Posterior vena cava (tissue), 2 donors: Measurements from ENCODE around the gene CD300H. TPM values are rescaled to one million over a fixed set of nuclear protein-coding genes. Genes with fewer than 3 reads are reported as not detected.
"Not testable (repeated sequence)": the region's sequence is repeated elsewhere in the genome, so short reads cannot be mapped to it uniquely, and the experiment has no call there.

ENCODE experiments used
- DNase-seq: peaks from one replicate; pipeline ENCODE4 v3.0.0-alpha.2; 2020; ENCODE audit warnings: low spot score
- intact Hi-C, 2 donors: fragments of 100-400 bp; cut with DNase I; formaldehyde crosslinking; loops; one replicate each; pipeline versions ENCODE4 v1.14.1 to v1.14.2; 2022 to 2023
- total RNA-seq, 2 donors: library from RNA; stranded (reverse); fragmentation: NEBNext Ultra II Directional; extraction: Animal tissue kit (Norgen Biotek cat#: 25700); gene quantifications; one replicate each; pipeline ENCODE4 v1.2.1, GENCODE V29; 2021
- donor health status: DM: yes; HTN: yes; CAD: no.
- donor health status: DM: yes; HTN: yes; CAD: no.

The CD300H gene
- total RNA-seq, 2 donors from 2014 or later, result 1.2 TPM; not detected in 1

DNA sequence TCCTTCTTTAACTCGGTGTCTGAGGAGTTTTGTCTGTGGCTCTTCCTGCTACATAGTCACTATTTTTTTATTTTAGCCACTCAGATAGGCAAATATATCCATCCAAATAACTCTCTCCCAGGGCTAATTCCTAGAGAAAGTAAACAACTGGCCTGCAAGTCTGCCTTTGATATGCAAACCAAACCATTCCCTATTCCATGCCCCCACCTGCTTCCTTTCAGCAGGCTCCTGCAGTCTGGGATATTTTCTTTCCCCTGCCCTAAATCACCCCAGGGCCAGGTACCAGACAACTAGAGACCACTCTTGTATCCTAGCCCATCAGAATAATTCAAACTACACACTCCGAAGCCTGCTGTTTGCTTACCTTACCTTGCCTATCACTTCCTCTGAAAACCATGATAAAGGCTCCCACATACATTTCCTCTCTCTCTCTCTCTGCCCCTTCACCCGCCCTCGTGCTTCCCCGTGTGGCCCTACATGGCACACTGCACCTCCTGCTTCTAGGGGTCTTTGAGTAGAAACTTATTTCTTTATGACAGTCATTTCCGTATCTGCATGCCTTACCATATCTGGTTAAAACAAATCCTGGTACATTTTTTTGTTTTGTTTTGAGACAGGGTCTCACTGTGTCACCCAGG lies 8.3 kb downstream of the CD300H start:
- intact Hi-C loops, result no loop called here
- DNase-seq, result peak; percentile 26

DNA sequence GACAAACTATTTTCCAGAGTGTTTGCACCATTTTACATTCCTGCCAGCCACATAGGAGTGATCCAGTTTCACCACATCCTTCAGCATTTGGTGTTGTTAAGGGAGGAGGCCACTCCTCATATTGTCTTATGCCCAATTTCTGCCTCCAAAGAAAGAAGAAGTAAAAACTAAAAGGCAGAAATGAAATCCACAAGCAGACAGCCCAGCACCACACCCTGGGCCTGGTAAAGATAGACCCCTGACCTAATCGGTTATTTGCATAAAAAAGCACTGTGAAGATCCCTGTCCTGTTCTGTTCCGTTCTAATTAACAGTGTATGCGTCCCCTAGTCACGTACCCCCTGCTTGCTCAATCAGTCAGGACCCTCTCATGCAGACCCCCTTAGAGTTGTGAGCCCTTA lies 8.9 kb downstream of the CD300H start:
- intact Hi-C loops, DNase-seq: not testable (repeated sequence)

DNA sequence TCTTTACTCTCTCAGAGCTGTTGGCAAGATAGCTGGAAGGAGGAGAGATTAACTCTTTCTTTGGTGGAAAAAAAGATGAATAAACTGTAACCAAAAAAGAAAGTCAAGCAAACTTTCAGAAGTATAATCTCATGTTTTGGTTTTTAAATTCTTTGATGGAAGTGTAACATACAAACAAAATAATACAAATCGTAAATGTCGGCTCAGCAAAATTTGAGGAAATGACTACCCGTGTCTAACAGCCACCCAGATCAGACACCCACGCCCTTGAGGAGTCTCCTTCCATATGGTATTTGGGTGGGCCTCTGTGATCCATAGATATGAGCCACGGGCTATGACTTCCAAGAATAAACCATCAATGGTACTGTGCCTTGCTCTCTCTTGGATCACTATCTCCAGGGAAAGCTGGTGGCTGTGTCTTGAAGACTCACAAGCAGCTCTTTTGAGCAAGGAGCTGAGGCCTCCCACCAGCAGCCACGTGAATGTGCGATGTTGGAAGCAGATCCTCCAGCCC lies 11.8 kb downstream of the CD300H start:
- DNase-seq, result peak; percentile 62
- intact Hi-C loops, result no loop called here

DNA sequence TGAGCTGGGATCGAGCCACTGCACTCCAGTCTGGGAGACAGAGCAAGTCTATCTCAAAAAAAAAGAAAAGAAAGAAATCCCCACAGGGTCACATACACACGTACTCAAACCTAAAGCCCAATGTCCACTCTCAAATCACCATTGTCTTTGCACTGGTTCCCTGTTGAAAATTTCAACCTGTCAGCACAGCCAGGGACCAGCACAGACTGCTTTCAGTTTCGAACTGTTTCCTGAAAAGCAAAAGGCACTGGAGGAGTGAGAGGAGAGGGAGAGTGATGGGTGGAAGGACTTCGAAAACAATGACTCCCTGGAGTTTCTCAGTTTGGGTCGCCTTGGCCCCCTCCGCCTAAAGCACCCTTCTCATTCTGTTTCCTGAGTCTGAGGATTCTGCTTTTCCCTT lies 12.4 kb downstream of the CD300H start:
- DNase-seq, result no peak
- intact Hi-C loops, result no loop called here

DNA sequence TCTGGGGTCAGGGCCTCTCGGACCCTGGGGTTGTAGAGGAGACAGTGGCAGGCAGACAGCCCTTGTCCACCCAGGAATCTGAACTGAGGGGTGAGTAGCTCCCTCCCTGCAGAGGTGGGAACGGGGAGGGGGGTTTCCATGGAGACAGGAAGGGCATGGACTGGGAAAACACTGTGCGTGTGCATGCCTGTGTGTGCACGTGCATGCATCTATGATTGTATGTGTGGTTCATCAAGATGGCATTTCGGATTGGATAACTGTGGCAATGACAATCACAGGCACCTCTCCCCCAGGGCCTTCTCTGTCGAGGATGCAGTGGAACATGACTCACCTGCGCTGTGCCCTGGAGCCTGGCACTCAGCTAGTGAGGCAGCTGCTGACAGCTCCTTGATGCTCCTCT lies 15.3 kb downstream of the CD300H start:
- peak; percentile 62 for DNase-seq
- intact Hi-C loops, result no loop called here

DNA sequence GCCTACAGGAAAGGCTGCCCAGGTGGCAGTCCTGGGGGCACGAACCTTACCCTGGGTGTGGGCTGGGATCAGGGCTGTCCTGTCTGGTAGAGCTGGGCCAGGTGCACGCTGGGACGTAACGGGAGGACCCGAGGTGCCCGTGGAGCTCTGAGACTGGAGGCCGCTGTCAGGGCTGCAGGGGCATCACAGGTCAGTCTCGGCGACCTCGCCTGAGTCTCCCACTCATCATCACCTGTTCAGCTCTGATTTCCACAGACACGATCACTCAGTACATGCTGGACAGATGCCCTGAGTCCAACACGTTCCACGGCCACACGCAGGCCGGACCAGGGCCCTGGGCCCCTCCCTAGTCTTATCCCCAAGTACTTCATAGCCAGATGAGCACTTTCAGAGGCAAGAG lies 16.7 kb downstream of the CD300H start:
- no peak for DNase-seq
- intact Hi-C loops, result no loop called here

DNA sequence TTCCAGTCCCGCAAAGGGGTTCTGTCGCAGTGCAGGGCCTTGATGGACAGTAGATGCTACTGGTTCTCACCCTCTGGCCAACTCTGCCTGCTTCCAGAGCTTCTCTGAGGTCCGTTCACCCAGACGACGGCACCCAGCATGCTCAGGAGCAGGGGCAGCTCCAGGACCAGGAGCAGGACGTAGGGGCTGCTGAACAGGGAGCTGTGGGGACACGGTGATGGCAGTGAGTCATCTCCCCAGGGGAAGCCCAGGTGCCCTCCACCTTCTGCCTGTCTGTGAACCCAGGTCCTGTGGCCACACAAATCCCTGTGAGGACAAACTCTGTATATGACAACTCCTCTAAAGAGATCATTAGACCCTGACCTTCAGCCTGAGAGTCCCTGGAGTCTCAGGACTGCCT lies 18.0 kb downstream of the CD300H start:
- DNase-seq, result peak; percentile 63
- intact Hi-C loops, result no loop called here

DNA sequence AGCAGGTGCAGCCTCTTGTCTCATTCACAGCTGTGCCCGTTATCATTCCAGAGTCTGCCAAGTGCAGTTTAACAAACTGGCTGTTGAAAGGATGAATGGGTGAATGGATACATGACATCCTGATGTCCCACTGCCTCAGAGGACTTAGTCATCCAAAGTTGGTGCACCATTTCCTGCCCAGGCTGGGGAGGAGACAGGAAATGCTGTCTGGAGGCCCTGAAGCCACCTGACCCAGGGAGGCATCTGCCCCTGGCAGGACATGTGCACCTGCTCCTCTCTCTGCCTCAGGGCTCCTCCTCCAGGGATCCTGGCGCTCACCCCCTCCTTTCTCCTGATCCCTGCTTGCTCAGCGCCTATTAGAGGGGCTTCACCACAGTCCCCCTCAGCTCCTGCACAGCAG lies 19.6 kb downstream of the CD300H start:
- peak; percentile 50 for DNase-seq
- intact Hi-C loops, result no loop called here

DNA sequence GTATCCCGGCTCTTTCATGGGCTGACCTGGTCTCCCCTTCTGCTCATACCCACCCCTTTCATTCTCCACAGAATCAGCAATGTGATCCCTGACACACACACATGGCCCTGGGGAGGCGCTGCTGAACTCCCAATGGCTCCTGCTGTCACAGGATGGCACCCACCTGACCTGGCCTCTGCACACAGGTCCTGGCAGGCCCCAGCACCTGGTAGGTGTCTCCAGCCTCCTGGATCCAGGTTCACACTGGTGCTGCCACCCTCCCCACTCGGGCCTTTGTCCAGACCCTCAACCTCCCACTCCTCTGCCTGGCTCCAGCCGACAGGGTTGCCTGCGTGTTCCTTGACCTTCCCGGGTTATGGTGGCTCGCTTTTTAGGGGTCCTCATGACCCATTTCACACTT lies 20.0 kb downstream of the CD300H start:
- intact Hi-C loops, result no loop called here
- DNase-seq, result peak; percentile 58

DNA sequence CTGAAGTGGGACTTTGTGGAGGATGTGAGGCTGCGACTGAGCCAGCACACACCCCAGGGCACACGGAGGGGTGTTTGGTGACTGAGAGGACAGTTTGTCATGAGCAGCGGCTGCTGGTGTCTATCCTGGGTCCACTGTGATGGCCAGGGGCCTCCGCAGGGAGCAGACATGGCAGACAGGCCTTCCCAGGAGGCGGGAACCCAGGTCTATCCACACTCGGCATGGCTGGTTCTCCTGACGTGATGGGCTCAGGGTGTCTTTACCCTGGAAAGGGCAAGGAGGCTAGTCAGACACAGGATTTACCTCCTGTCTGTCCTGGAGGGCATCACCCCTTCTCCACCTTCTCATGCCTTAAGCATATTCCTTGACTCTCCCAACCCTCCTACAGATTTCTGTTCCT lies 20.7 kb downstream of the CD300H start:
- intact Hi-C loops, result no loop called here
- DNase-seq, result peak; percentile 73

DNA sequence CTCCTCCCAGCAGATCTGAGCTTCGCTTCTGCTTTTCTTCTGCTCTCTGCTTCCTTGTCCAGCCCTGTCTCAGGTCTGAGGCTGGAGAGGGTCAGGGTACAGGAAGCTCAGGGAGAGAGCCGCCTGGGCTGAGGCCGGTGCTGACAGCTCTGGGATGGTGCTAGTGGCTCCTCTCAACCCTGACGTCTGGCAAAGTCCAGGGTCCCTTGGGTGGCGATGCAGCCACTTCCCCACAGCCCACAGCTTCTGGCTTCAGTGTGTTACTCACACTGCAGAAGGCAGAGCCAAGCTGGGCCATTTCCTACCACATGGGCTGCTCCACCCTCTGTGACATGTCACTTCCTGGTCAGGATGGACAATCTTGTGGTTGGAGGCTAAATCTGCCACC lies 21.5 kb downstream of the CD300H start, which contains the start of gene CD300C:
CD300C (minus strand) TSS at position 273 of the 388 bp plus-strand sequence. CDS start 333 bp downstream, outside the sequence.
- DNase-seq, result peak; percentile 88
- intact Hi-C loops, result no loop called here

DNA sequence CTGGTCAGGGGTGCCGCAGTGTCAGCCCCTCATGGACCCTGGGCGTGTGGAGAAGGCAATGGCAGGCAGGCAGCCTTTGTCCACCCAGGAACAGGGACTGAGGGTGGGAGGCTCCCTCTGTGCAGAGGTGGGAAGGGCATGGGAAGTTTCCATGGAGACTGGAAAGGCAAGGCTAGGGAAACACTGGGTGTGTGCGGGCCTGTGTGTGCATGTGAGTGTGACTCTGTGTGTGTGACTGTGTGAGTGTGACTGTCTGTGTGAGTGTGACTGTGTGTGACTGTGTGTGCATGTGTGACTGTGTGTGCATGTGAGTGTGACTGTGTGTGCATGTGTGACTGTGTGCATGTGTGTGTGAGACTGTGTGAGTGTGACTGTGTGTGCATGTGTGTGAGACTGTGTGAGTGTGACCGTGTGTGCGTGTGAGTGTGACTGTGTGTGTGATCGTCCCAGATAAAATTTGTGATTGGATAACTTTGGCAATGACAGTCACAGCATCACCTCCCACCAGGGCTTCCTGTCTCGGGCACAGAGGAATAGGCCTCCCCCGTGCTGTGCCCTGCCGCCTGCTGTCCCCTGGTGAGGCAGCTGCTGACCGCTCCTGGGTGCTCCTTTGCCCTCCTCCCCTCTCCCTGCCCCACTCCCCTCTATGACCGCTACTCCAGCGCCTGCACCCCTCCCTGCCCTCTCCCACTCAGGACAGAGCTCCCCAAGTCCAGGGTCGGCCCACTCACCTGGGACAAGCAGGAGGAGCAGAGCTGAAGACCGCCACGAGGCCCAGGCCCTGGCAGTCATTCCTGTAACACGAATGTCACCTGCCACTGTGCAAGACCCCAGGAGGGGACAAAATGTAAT lies 22.1 kb downstream of the CD300H start:
- DNase-seq, result peak; percentile 68
- intact Hi-C loops, result no loop called here

DNA sequence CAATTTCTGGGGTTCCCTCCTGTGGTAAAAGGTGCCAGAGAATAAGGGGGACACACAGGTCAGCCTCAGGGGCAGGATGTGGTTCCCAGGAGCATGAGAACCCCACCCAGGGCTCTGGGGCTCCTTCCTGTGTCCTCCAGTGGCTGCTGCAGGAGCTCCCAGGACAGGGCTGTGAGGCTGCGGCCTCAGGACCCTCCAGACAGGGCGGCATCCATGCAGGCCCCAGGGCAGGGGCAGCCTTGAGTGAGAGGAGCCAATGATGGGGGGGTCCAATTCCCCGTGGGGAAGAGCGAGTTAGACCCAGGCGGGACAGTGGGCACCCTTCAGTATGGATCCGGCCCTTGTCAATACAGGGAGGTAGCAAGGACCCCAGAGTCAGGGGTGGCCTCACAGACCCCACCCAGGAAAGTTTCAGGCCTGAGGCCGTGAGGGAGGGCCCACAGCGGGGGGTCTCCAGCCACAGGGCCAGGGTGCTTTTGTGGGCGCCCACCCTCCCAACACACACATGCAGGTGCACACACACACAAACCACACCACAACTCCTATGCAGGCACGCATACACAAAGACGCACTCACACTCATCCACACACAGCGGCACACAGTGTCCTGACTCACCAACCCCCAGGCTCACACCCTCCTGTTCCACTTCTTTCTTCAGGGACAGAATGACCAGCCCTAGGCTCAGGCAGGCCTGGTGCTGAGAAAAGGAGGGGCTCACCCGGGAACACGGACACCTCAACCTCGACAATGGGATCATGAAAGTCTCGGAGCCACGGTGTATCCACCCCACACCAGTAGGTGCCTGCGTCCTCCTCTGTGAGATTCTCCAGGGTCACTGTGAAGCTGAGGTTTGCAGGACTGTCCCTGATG lies 23.2 kb downstream of the CD300H start:
- DNase-seq, result peak; percentile 76
- intact Hi-C loops, result no loop called here

DNA sequence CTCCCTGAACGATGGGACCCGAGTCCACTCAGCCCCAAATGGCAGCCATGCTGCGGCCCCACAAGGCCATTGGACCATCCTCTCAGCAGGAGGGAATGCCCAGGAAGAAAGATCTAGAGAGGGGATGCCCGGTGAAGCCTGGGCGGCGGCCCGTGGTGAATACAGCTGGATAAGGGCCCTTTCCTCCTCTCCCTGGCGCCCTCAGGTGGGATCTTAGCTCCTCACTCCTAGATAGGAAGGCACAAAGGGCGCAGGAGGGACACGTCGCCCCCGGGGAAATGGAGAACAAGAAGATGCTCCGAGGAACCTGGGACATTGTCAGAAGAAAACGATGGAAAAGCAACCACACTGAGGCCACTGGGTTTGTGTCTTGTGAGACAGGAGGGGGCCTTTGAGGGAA lies 23.9 kb downstream of the CD300H start:
- DNase-seq, result peak; percentile 58
- intact Hi-C loops, result no loop called here

DNA sequence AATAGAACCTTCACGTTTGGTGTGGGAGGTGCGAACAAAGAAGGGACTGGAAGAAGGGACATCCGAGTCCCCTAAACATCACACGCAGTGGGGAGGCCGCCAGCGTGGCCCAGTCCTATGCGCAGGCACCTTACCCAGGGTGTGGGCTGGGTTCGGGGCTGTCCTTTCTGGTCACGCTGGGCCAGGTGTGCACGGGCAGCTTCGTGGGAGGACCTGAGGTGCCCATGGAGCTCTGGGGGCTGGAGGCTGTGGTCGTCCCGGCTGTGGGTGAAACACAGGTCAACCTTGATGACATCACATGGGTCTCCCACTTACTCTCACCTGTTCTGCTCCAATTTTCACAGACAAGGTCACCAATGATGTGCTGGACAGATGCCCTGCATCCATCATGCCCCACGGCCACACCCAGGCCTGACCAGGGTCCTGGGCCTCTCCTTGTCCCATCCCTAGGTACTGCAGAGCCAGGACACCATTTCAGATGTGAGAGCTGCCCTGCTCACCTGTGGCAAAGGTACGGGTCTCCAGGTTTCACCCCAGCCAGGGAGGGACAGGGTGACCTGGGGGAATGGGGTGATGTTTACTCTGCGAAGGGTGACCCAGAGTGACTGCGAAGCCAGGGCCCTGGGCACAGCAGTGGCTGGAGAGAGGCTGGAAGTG lies 24.5 kb downstream of the CD300H start:
- intact Hi-C loops, result no loop called here
- peak; percentile 78 for DNase-seq

DNA sequence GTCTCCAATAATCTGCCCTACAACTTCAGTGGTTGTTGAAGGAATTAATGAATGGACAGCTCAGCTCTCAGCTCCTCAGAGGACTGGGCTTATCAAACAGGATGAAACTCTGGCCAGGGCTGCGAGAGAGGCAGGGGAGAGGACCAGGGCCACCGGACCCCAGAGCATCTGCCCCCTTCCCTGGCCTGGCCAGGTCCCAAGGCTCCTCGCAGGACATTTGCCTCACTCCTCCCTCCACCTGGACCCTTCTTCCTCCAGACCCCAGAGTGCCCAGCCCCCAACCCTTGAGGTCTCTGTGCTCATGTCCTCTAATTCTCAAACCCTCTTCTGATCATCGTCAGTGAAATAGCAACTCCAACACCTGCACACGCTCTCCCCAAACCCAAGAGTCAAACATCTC lies 25.1 kb downstream of the CD300H start:
- intact Hi-C loops, result no loop called here

DNA sequence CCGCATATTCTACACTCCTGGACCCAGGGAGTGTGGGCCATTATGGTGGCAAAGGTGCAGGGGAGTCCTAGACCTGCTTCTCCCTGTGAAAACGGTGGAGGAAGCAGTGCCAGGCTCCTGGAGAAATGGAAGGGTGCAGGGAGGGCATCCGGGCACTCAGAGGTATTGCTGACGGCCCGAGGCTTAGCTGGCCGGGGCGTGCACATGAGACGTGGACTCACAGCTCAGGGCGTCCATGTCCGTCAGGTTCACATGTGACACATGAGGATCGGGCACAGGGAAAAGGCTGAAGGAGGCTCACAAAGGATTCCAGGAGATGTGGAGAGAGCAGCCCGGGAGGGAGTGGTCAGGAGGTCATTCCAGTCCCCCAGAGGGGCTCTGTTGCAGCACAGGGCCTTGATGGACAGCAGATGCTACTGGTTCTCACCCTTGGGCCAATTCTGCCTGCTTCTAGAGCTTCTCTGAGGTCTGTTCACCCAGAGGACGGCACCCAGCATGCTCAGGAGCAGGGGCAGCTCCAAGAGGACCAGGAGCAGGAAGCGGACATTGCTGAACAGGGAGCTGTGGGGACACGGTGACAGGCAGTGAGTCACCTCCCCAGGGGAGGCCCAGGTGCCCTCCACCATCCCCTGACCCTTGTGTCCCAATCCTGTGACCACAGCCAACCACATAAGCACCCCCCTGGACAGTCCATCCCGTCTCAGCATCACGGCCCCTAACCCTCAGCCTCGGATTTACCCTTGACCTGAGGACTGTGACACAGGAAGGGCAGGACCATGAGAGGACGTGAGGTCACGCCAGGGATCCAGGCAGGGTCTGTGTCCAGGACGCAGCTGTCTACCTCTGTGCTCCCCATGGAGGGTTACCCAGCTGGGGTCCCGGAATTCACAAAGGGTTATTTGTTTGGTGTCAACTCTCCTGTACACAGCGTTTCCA lies 25.9 kb downstream of the CD300H start:
- intact Hi-C loops, result no loop called here
- DNase-seq, result peak; percentile 42

More for the DNA sequence above, 25.1 kb downstream of the CD300H start:
- peak; percentile 60 for DNase-seq

DNA sequence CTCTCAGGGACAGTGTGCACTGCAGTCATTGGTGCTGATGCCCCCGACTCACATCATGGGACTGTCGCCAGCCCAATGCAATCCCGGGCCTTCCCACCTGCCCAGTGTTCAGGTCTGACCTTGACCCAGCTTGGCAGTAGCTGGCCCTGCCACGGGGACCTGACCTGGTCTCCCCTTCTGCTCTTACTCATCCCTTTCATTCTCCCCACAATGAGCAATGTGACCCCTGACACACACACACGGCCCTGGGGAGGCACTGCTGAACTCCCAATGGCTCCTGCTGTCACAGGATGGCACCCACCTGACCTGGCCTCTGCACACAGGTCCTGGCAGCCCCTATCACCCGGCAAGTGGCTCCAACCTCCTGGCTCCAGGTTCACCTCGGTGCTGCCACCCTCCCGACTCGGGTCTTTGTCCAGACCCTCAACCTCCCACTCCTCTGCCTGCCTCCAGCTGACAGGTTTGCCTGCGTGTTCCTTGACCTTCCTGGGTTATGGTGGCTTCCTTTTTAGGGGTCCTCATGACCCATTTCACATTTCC lies 28.0 kb downstream of the CD300H start:
- intact Hi-C loops, result no loop called here
- peak; percentile 74 for DNase-seq
